GM11168 (cell line): ENCODE results near the gene ACOT2.
"Not testable (repeated sequence)": the region's sequence is repeated elsewhere in the genome, so short reads cannot be mapped to it uniquely, and the experiment has no call there.

Experiments used
- in situ Hi-C: fragments of 300-500 bp; cut with MboI; formaldehyde crosslinking; loops from one replicate; pipeline ENCODE4 v1.12.0; 2022; ENCODE audit warnings: low sequenced_read_pairs; ENCODE audit not compliant: unreplicated experiment

ACOT2 gene

GRCh38 chr14:73569185-73569958 lies at the start of gene ACOT2:
Gene ACOT2 (plus strand): TSS chr14:73569213. CDS start chr14:73569241, 28 bp downstream.
- in situ Hi-C loops = not testable (repeated sequence)

- in situ Hi-C loops = no loop called here
Measured at GRCh38 chr14:73521229-73521628, 47.8 kb upstream of the ACOT2 start.

GRCh38 chr14:73524493-73524892 lies 44.5 kb upstream of the ACOT2 start:
- in situ Hi-C loops = no loop called here

- in situ Hi-C loops = no loop called here
Measured at GRCh38 chr14:73526036-73526984, 42.7 kb upstream of the ACOT2 start.

GRCh38 chr14:73529356-73529755 lies 39.7 kb upstream of the ACOT2 start:
- in situ Hi-C loops = not testable (repeated sequence)

GRCh38 chr14:73531971-73532370 lies 37.0 kb upstream of the ACOT2 start:
- in situ Hi-C loops = not testable (repeated sequence)

GRCh38 chr14:73537244-73538045 lies 31.6 kb upstream of the ACOT2 start:
- in situ Hi-C loops = not testable (repeated sequence)

- in situ Hi-C loops = not testable (repeated sequence)
Measured at GRCh38 chr14:73539017-73539416, 30.0 kb upstream of the ACOT2 start.

GRCh38 chr14:73542961-73543360 lies 26.1 kb upstream of the ACOT2 start:
- in situ Hi-C loops = not testable (repeated sequence)

GRCh38 chr14:73545353-73545752 lies 23.7 kb upstream of the ACOT2 start:
- in situ Hi-C loops = not testable (repeated sequence)

- in situ Hi-C loops = not testable (repeated sequence)
Measured at GRCh38 chr14:73549097-73549496, 19.9 kb upstream of the ACOT2 start.

GRCh38 chr14:73549889-73550524 lies 19.0 kb upstream of the ACOT2 start:
- in situ Hi-C loops = not testable (repeated sequence)

GRCh38 chr14:73553845-73554244 lies 15.2 kb upstream of the ACOT2 start:
- in situ Hi-C loops = no loop called here

GRCh38 chr14:73557201-73557600 lies 11.8 kb upstream of the ACOT2 start:
- in situ Hi-C loops = not testable (repeated sequence)

GRCh38 chr14:73558238-73558637 lies 10.8 kb upstream of the ACOT2 start:
- in situ Hi-C loops = not testable (repeated sequence)

GRCh38 chr14:73562256-73562655 lies 6.8 kb upstream of the ACOT2 start:
- in situ Hi-C loops = not testable (repeated sequence)

GRCh38 chr14:73562696-73563095 lies 6.3 kb upstream of the ACOT2 start:
- in situ Hi-C loops = not testable (repeated sequence)

- in situ Hi-C loops = not testable (repeated sequence)
Measured at GRCh38 chr14:73566431-73566830, 2.6 kb upstream of the ACOT2 start.

GRCh38 chr14:73566935-73567334 lies 2.1 kb upstream of the ACOT2 start:
- in situ Hi-C loops = not testable (repeated sequence)

- in situ Hi-C loops = no loop called here
Measured at GRCh38 chr14:73567358-73567757, 1.7 kb upstream of the ACOT2 start.
